HG03280 (cell line): ENCODE measurements around the gene ZNF446.
"Not testable (repeated sequence)": the region's sequence is repeated elsewhere in the genome, so short reads cannot be mapped to it uniquely, and the experiment has no call there.

Experiments used
- ATAC-seq: cut with Tn5 transposase; IDR thresholded peaks from one replicate; pipeline ENCODE4 v1.9.1; 2021; ENCODE audit warnings: mild to moderate bottlenecking, moderate library complexity; ENCODE audit not compliant: unreplicated experiment

Gene ZNF446

GRCh38 chr19:58475714-58476497 is at the start of gene ZNF446:
Gene ZNF446, plus strand, starts transcription at chr19:58476352. Its CDS starts 867 bp downstream, at chr19:58477219.
- peak; percentile 81 for ATAC-seq

- no peak for ATAC-seq
These were observed 47.5 kb upstream of the ZNF446 start for GRCh38 chr19:58428617-58429016.

- no peak for ATAC-seq
These were observed 46.4 kb upstream of the ZNF446 start for GRCh38 chr19:58429745-58430144.

- ATAC-seq, result no peak
These were observed 41.9 kb upstream of the ZNF446 start for GRCh38 chr19:58434217-58434616.

- ATAC-seq, result peak; percentile 90
These were observed 36.3 kb upstream of the ZNF446 start, which contains the start of gene ZNF132 for GRCh38 chr19:58439576-58440554. Gene ZNF132, minus strand, starts transcription at chr19:58440153. Its CDS starts 332 bp downstream, at chr19:58439821.

- ATAC-seq, result no peak
These were observed 35.6 kb upstream of the ZNF446 start for GRCh38 chr19:58440556-58440955.

GRCh38 chr19:58442986-58443385 is 33.2 kb upstream of the ZNF446 start:
- ATAC-seq, result not testable (repeated sequence)

GRCh38 chr19:58448860-58449259 is 27.3 kb upstream of the ZNF446 start:
- not testable (repeated sequence) for ATAC-seq

GRCh38 chr19:58449980-58450379 is 26.2 kb upstream of the ZNF446 start:
- not testable (repeated sequence) for ATAC-seq

GRCh38 chr19:58450856-58451357 is 25.2 kb upstream of the ZNF446 start:
- ATAC-seq, result peak; percentile 6

- peak; percentile 94 for ATAC-seq
These were observed 24.6 kb upstream of the ZNF446 start, which contains the start of gene ZNF324B for GRCh38 chr19:58451358-58452101. Gene ZNF324B, plus strand, starts transcription at chr19:58451622. Its CDS starts 2,080 bp downstream, at chr19:58453702.

- ATAC-seq, result no peak
These were observed 22.4 kb upstream of the ZNF446 start for GRCh38 chr19:58453743-58454142.

- ATAC-seq, result no peak
These were observed 20.8 kb upstream of the ZNF446 start for GRCh38 chr19:58455306-58455705.

GRCh38 chr19:58456111-58456510 is 20.0 kb upstream of the ZNF446 start:
- ATAC-seq, result no peak

- ATAC-seq, result no peak
These were observed 16.1 kb upstream of the ZNF446 start for GRCh38 chr19:58460039-58460438.

GRCh38 chr19:58466089-58466759 is 9.9 kb upstream of the ZNF446 start:
- no peak for ATAC-seq

- peak; percentile 96 for ATAC-seq
These were observed 9.2 kb upstream of the ZNF446 start, which contains the start of gene ZNF324 for GRCh38 chr19:58466760-58467589. Gene ZNF324, plus strand, starts transcription at chr19:58467080. Its CDS starts 2,106 bp downstream, at chr19:58469186.

- no peak for ATAC-seq
These were observed 7.8 kb upstream of the ZNF446 start for GRCh38 chr19:58468216-58468839.
